NCI-H748 treated with DMSO at 0.1 percent for 48 hours (cell line): ENCODE data around the gene CTF1.
"Not testable (repeated sequence)": the region's sequence is repeated elsewhere in the genome, so short reads cannot be mapped to it uniquely, and the experiment has no call there.

Experiments
- DNase-seq: peaks from one replicate; lab custom pipeline; 2025; lab: John Stamatoyannopoulos, UW

Gene CTF1

GRCh38 chr16:30896261-30896888 lies at the start of gene CTF1:
Gene CTF1 (plus strand): TSS chr16:30896614. CDS start chr16:30896644, 30 bp downstream.
- DNase-seq: no peak

DNA sequence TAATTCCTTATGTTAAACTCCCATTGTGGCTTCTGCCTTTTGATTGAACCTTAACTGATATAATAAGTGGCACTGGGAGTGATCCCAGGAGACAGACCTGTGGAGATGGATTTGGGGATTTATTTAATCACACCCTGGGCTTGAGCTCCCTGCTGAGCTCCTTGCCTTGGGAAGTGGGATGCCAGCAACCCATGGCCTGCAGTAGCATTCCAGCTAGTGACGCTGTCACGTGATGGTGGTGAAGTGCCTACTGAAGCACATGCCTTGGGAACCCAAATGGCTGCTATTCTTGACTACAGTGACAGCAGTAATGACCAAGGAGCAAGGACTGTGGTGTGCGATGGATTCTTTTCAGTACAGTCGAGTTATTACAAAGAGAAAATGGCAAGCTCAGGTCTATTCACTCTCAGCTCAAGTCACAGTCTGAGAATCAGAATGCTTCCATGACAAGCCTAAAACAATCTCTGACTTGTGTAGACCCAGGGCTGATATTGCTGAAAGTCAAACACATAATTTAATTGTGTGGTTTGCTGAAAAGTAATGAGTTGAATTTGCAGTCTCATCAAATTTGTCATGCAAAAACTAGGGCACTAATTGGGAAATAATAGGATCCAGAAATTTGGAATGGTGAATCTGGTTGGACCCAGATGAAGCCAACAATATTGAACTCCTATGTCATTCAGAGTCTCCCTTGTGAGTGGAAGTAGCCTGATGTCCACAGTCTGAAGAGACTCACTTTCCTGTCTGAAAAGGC lies 49.6 kb upstream of the CTF1 start:
- no peak for DNase-seq

DNA sequence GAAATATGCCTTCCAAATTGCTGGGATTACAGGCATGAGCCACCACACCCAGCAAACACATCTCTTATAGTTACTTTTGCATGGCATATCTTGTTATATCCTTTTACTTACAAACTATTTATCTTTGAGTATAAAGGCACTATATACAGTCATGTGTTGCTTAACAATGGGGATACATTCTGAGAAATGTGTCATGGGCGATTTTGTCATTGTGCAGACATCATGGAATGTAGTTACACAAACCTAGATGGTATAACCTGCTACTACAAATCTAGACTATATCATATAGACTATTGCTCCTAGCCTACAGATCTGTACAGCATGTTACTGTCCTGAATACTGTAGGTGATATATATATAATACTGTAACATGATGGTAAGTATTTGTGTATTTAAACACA lies 46.2 kb upstream of the CTF1 start:
- no peak for DNase-seq

DNA sequence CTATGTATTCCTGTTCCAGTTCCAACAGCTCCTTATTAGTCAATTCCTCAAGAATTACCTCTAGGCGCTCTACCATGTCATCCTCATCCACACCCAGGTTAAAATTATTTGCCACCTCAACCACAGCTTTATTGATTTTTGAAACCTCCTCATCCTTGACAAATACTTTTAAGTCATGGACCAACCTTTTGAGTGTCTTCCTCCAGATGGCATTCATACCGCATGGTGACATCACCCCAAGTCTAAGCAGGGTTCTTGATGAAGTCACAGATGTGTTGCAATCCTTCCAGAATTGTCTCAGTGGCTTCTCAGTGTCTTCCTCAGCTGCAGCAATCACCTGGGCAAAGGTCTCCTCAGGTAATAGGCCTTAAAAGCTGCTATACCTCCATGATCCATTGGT lies 42.7 kb upstream of the CTF1 start:
- DNase-seq: no peak

DNA sequence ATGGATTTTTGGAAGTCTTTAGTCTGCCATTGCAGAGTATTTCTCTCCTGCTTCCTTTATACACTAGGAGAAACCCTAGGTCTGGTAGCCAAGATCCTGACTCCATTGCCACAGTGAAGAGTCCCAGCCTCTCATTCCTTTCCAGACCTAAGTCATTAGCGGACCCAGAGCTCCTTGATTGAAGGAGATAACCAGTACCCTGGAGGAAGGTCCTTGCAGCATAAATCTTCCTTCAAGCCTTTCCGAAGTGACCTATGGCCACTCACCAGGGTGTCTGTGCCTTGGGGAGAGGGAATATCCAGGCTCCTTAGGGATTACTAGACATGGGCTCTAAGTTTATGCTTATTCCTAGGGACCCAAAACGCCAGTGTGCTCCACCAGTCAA lies 38.3 kb upstream of the CTF1 start:
- no peak for DNase-seq

- DNase-seq: no peak
Measured at GRCh38 chr16:30858829-30859423, 37.5 kb upstream of the CTF1 start.

GRCh38 chr16:30860729-30861128 lies 35.7 kb upstream of the CTF1 start:
- not testable (repeated sequence) for DNase-seq

DNA sequence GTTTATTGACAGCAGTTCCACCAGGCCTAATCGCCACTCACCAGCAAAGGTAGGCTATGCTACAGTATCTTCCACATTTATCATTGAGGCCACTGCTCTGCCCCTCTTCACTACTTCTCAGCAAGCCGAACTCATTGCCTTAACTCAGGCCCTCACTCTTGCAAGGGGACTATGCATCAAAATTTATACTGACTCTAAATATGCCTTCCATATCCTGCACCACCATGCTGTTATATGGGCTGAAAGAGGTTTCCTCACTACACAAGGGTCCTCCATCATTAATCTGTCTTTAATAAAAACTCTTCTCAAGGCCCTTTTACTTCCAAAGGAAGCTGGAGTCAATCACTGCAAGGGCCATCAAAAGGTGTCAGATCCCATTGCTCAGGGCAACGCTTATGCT lies 33.2 kb upstream of the CTF1 start:
- not testable (repeated sequence) for DNase-seq

GRCh38 chr16:30866031-30866430 lies 30.4 kb upstream of the CTF1 start:
- no peak for DNase-seq

GRCh38 chr16:30867747-30868146 lies 28.7 kb upstream of the CTF1 start:
- DNase-seq: no peak

DNA sequence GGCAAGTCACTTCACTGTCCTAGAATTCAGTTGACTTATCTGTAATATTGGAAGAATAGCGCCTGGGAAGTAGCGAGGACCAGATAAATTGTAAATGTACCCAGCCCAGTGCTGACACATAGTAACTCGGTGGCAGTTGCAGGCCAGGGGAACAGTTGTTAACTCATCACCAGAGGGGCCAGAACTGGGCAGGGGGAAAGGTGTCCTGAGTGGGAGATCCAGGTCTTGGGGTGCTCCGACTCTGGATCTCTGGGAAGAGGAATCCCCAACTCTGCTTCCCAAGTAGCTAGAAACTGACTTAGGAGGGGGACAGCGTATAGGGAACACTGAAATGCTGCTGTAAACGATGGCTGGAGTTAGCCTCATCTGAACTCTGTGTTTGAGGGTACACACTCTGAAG lies 25.5 kb upstream of the CTF1 start:
- DNase-seq: no peak

DNA sequence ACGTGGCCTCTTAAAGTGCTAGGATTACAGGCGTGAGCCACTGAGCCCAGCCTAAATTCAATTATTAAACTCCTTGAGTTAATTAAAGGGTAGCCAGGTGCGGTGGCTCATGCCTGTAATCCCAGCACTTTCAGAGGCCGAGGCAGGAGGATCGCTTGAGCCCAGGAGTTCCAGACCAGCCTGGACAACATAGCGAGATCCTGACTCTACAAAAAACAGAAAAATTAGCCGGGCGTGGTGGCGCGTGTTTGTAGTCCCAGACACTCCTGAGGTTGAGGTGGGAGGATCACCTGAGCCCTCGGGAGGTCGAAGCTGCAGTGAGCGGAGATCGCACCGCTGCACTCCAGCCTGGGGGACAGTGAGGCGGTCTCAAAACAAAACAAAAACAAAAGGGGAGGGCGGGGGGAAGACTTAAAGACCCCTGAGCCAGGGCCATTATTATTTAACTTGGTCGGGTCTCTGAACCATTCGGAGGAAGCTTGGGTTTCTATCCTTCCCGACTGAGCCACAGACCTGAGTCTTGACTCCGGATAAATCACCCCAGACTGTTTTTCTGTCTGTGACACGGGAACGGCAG lies 22.1 kb upstream of the CTF1 start:
- DNase-seq: no peak

DNA sequence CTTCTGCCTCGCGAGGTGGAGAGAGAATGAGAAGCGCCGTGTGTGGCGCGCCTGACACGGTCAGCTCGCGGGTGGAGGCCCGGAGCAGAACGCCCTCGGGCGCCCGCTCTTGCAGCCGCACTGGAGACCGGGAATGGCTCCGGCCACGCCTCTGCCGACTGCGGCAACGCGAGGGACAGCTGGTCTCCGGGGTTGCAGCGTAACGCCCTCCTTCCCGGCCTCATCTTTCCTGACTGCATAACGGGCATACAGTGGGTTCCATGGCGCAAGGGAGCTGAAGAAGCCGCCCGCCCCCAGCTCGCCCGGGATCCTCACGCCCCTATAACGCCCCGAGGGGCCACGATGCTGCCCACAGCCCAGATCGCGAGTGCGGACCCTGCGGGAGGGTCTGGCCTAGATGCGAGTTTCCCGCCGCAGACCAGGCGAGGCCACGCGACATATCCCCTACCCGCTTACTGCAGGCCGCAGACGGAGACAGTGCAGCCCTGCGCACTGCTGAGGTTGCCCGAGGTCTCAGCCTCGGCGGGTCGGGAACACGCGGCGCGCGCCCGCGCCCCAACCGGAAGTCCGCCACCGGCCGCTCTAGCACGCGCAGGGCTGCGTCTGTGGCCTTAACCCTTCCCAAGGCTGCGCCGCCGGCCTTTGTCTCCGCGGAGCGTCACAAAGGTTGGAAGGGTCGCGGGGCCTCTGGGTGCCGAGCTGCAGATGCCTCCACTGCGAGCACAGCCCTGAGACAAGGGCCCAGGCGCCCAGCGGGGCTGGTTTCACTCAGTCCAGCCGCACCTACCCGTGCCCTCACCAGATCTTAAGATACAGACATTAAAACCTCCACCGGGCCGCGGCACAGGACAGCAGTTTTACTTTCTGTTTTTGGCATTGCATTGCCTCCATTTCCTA lies 21.3 kb upstream of the CTF1 start:
- peak; percentile 56 for DNase-seq

GRCh38 chr16:30875871-30876801 lies 20.3 kb upstream of the CTF1 start:
- no peak for DNase-seq

DNA sequence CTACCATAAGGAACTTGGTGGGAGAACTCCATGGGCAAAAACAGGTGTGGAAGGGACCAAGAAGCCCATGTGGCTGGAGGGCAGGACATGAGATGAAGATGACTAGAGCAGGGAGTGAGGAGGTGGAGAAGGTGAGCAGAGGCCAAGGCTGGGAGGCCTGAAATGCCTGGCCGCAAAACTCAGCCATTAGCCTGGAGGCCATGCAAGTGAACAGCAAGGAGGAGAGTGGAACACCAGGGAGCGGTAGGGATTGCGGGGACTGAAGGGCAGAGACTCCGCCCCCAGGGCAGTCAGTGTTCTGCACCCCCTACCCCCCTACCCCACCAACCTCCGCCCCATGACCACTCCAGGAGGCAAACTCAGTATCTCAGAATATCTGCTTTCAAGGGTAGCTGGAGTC lies 19.5 kb upstream of the CTF1 start:
- no peak for DNase-seq

GRCh38 chr16:30882429-30883310 lies 13.7 kb upstream of the CTF1 start:
- DNase-seq: no peak

DNA sequence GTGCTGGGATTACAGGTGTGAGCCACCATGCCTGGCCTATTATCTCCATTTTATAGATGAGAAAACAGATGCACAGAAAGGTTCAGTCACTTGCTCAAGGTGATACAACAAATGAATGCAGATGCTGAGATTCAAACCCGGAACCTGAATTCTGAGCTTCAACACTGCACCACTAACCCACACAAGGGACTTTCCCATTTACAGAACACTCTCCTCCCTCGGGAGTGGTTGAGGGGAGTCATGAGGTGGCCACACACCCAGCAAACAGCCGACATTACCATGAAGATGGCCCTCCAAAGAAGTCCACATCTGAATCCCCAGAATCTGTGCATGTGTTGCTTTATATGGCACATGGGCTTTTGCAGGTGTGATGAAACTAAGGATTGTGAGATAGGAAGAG lies 11.7 kb upstream of the CTF1 start:
- DNase-seq: no peak

DNA sequence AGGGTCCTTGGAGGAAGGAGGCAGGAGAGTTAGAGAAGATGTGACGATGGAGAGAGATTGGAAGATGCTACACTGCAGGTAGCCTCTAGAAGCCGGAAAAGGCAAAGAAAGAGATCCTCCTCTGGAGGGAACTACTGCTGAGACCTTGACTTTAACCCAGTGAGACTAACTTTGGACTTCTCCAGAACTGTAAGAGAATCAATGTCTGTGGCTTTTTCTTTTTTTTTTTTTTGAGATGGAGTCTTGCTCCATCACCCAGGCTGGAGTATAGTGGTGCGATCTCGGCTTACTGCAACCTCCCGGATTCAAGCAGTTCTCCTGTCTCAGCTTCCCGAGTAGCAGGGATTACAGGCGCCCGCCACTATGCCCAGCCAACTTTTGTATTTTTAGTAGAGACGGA lies 11.2 kb upstream of the CTF1 start:
- no peak for DNase-seq

DNA sequence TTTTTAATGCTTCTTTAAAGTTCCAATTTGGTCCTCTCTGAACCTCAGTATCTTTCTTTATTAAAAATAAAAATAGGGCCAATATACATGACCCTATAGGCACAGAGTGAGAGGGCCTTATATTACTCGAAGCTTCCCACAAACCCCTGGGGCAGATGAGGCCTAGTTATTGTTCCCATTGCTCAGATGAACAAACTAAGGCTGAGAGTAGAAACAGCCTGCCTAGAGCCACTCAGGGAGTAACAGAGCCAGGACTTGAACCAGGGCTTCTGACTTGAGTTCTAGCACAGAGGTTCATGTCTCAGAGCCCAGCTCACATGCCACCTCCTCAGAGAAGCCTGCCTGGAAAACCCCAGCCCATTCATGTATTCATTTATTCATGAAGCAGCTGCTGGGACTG lies 10.3 kb upstream of the CTF1 start:
- DNase-seq: no peak

DNA sequence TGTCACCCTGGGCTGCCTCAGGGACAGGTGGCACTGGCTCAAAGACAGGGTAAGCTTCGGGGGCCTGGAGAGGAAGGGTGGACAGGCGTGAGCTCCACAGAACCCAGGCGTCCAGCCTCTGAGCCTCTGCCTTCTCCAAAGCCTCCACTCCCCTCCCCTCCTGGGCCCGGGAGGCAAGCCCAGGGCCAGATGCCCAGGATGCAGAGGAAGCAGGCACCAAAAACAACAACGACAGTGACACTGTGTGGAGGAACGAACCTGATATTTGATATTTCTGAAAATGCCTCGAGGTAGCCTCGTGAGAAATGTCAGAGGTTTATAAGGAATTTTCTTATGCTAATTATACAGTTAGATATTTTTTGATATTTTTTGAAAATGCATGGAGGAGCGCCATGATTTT lies 8.5 kb upstream of the CTF1 start:
- no peak for DNase-seq
